Naive thymus-derived CD8-positive, alpha-beta T cell (primary cell): ENCODE data around the gene NCAPH2. TPM values are rescaled to one million over a fixed set of nuclear protein-coding genes. Genes with fewer than 3 reads are reported as not detected.

Source experiments
- ATAC-seq, 2 donors: fragments of 150-1000 bp; cut with Tn5 transposase in 1 of 2; sonication (Bioruptor Pico), chemical (Tn5 transposase) in 1 of 2; 1 replicate in 1 of 2; 2 replicates in 1 of 2; pipeline ENCODE4 v1.10.0; 2021; ENCODE audit warnings: mild to moderate bottlenecking in 2 of 2, moderate library complexity in 2 of 2
- POLR2A ChIA-PET: fragments of 350-600 bp; sonication (Branson Sonifier 250); formaldehyde crosslinking; loops from one replicate; lab custom pipeline; 2021; ENCODE audit warnings: antibody characterized with exemption; lab: Charles Lee
- DNase-seq, 10 donors: peaks; one replicate each; pipeline versions ENCODE4 v3.0.0 to v3.0.0-alpha.2; 2020 to 2022
- H3K27ac Mint-ChIP-seq, 10 donors: one replicate each; pipeline ENCODE4 v1.8.0; 2020 to 2022; ENCODE audit warnings: mild to moderate bottlenecking in 10 of 10, mixed read lengths in 10 of 10, moderate library complexity in 4 of 10, inconsistent platforms in 1 of 10
- H3K27me3 Mint-ChIP-seq, 5 donors: one replicate each; pipeline ENCODE4 v1.8.0; 2021 to 2022; ENCODE audit warnings: mixed read lengths in 5 of 5
- H3K36me3 Mint-ChIP-seq, 3 donors: one replicate each; pipeline ENCODE4 v1.8.0; 2020 to 2022; ENCODE audit warnings: mixed read lengths in 3 of 3, mild to moderate bottlenecking in 2 of 3, inconsistent platforms in 1 of 3
- H3K4me1 Mint-ChIP-seq, 4 donors: one replicate each; pipeline ENCODE4 v1.8.0; 2021 to 2022; ENCODE audit warnings: mixed read lengths in 4 of 4
- H3K4me3 Mint-ChIP-seq, 10 donors: one replicate each; pipeline ENCODE4 v1.8.0; 2020 to 2022; ENCODE audit warnings: mild to moderate bottlenecking in 10 of 10, mixed read lengths in 10 of 10, moderate library complexity in 6 of 10, inconsistent platforms in 1 of 10
- H3K9me3 Mint-ChIP-seq, 9 donors: one replicate each; pipeline ENCODE4 v1.8.0; 2020 to 2022; ENCODE audit warnings: mixed read lengths in 9 of 9, mild to moderate bottlenecking in 3 of 9, inconsistent platforms in 1 of 9, moderate library complexity in 1 of 9
- polyA plus RNA-seq, 3 donors: library from polyadenylated mRNA; unstranded; fragments of 300-500 nt; fragmentation: Illumina TruSeq; gene quantifications; one replicate each; pipeline ENCODE4 v1.2.3, GENCODE V29; 2021
- total RNA-seq, 8 experiments: library from RNA in 2 of 8; stranded (reverse) in 2 of 8; gene quantifications; one replicate each; pipeline ENCODE4 v1.2.3 and lab custom pipeline; 2021 to 2026

The NCAPH2 gene
- total and polyA plus RNA-seq, 5 experiments from 2014 or later, result 34.8 to 81.9 (median 41.5) TPM

DNA sequence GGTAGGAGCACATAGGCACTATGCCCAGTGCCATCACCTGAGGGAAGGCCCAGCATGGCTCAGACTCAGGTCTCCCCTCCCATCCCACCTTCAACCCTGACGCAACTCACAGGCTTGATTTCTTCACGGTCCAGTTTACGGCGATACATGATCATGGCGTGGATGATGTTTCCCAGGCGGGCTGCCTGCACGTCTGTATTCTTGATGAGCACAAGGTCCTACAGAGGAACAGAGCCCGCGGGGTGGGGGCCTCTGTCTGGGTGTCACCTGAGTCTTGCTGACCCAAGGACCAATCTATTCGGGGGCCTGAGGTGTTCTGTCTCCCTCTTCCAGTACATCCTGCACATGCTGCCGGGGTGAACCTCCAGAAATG is 66.3 kb downstream of the NCAPH2 start:
- no peaks in the 10 kb centered on the region for H3K9me3 Mint-ChIP-seq
- H3K27ac Mint-ChIP-seq, result no peak overlapping the region
- no peak overlapping the region for H3K4me3 Mint-ChIP-seq
- peaks cover 3 to 15% (median 11%) of the 10 kb centered on the region in 4 donors for H3K4me1 Mint-ChIP-seq
- no peak for DNase-seq
- ATAC-seq, result no peak
- H3K27me3 Mint-ChIP-seq, result no peaks in the 10 kb centered on the region
- POLR2A ChIA-PET, result interaction anchor here (1.2 to 2.3 kb wide), 2 partner anchors 26 to 47 kb away, joined by 3 to 5 read pairs; no protein-coding TSS in a partner anchor
- H3K36me3 Mint-ChIP-seq, result peaks cover 0 to 19% (median 11%) of the 10 kb centered on the region in 3 donors

Other genes starting within 250 kb of the NCAPH2 start
- 1 to 10 TPM; 2.1 to 2.9 TPM for gene MAPK12, start 246.5 kb upstream of the NCAPH2 start, total RNA-seq
- under 1 TPM in 2 of 3 donors, not detected in 1; 0.02 to 0.03 TPM for gene MAPK12, start 246.5 kb upstream of the NCAPH2 start, polyA plus RNA-seq
- gene MAPK11, start 237.8 kb upstream of the NCAPH2 start, total RNA-seq, result 1 to 10 TPM in 1 of 2 experiments, under 1 TPM in 1; 0.86 to 1.2 TPM
- under 1 TPM; 0.13 to 0.24 (median 0.16) TPM for gene MAPK11, start 237.8 kb upstream of the NCAPH2 start, polyA plus RNA-seq
- gene PLXNB2, start 200.6 kb upstream of the NCAPH2 start, total RNA-seq, result 10 to 100 TPM; 14.3 to 16.7 TPM
- 1 to 10 TPM in 2 of 3 donors, under 1 TPM in 1; 0.72 to 4.1 (median 1.1) TPM for gene PLXNB2, start 200.6 kb upstream of the NCAPH2 start, polyA plus RNA-seq
- gene DENND6B, start 181.2 kb upstream of the NCAPH2 start, total RNA-seq, result 1 to 10 TPM; 7.0 to 9.1 TPM
- 1 to 10 TPM in 2 of 3 donors, under 1 TPM in 1; 0.53 to 1.1 (median 1.0) TPM for gene DENND6B, start 181.2 kb upstream of the NCAPH2 start, polyA plus RNA-seq
- gene PPP6R2, start 164.9 kb upstream of the NCAPH2 start, total RNA-seq, result 100 to 1,000 TPM in 1 of 2 experiments, 10 to 100 TPM in 1; 93.3 to 104 TPM
- gene PPP6R2, start 164.9 kb upstream of the NCAPH2 start, polyA plus RNA-seq, result 10 to 100 TPM; 13.3 to 29.1 (median 17.0) TPM
- 100 to 1,000 TPM; 221 to 222 TPM for gene SBF1, start 33.2 kb upstream of the NCAPH2 start, total RNA-seq
- 10 to 100 TPM; 17.1 to 37.4 (median 17.6) TPM for gene SBF1, start 33.2 kb upstream of the NCAPH2 start, polyA plus RNA-seq
- gene ADM2, start 26.7 kb upstream of the NCAPH2 start, total RNA-seq, result 1 to 10 TPM; 7.7 to 8.2 TPM
- gene ADM2, start 26.7 kb upstream of the NCAPH2 start, polyA plus RNA-seq, result under 1 TPM; 0.08 to 0.52 (median 0.21) TPM
- gene MIOX, start 21.4 kb upstream of the NCAPH2 start, total RNA-seq, result under 1 TPM in 1 of 2 experiments, not detected in 1; 0.52 TPM
- under 1 TPM in 1 of 3 donors, not detected in 2; 0.39 TPM for gene MIOX, start 21.4 kb upstream of the NCAPH2 start, polyA plus RNA-seq
- gene LMF2, start 522 bp upstream of the NCAPH2 start, total RNA-seq, result 100 to 1,000 TPM; 120 to 128 TPM
- 10 to 100 TPM; 15.1 to 19.6 (median 17.6) TPM for gene LMF2, start 522 bp upstream of the NCAPH2 start, polyA plus RNA-seq
- 1 to 10 TPM in 1 of 2 experiments, not detected in 1; 2.7 TPM for gene SCO2, start 17.4 kb downstream of the NCAPH2 start, total RNA-seq
- 1 to 10 TPM; 4.0 to 8.3 (median 6.8) TPM for gene SCO2, start 17.4 kb downstream of the NCAPH2 start, polyA plus RNA-seq
- 1 to 10 TPM; 2.1 to 3.4 TPM for gene TYMP, start 21.8 kb downstream of the NCAPH2 start, total RNA-seq
- 1 to 10 TPM; 1.9 to 5.5 (median 3.1) TPM for gene TYMP, start 21.8 kb downstream of the NCAPH2 start, polyA plus RNA-seq
- gene KLHDC7B, start 37.7 kb downstream of the NCAPH2 start, total RNA-seq, result 1 to 10 TPM; 5.7 to 6.2 TPM
- gene KLHDC7B, start 37.7 kb downstream of the NCAPH2 start, polyA plus RNA-seq, result 1 to 10 TPM; 5.3 to 7.9 (median 6.5) TPM
- gene SYCE3, start 54.7 kb downstream of the NCAPH2 start, total RNA-seq, result not detected
- gene SYCE3, start 54.7 kb downstream of the NCAPH2 start, polyA plus RNA-seq, result not detected
- gene CPT1B, start 70.2 kb downstream of the NCAPH2 start, total RNA-seq, result 10 to 100 TPM; 94.7 to 97.5 TPM
- 1 to 10 TPM in 1 of 3 donors, under 1 TPM in 1, not detected in 1; 0.23 to 1.3 TPM for gene CPT1B, start 70.2 kb downstream of the NCAPH2 start, polyA plus RNA-seq
- 100 to 1,000 TPM; 205 to 215 TPM for gene CHKB, start 74.6 kb downstream of the NCAPH2 start, total RNA-seq
- 10 to 100 TPM; 23.0 to 26.9 (median 25.1) TPM for gene CHKB, start 74.6 kb downstream of the NCAPH2 start, polyA plus RNA-seq
- under 1 TPM; 0.22 to 0.62 TPM for gene MAPK8IP2, start 92.6 kb downstream of the NCAPH2 start, total RNA-seq
- gene MAPK8IP2, start 92.6 kb downstream of the NCAPH2 start, polyA plus RNA-seq, result not detected
- gene ARSA, start 119.9 kb downstream of the NCAPH2 start, total RNA-seq, result 10 to 100 TPM; 88.4 to 88.9 TPM
- 1 to 10 TPM; 7.2 to 9.3 (median 7.3) TPM for gene ARSA, start 119.9 kb downstream of the NCAPH2 start, polyA plus RNA-seq
- under 1 TPM in 1 of 2 experiments, not detected in 1; 0.05 TPM for gene SHANK3, start 164.6 kb downstream of the NCAPH2 start, total RNA-seq
- gene SHANK3, start 164.6 kb downstream of the NCAPH2 start, polyA plus RNA-seq, result not detected
- not detected for gene ACR, start 230.0 kb downstream of the NCAPH2 start, total RNA-seq
- not detected for gene ACR, start 230.0 kb downstream of the NCAPH2 start, polyA plus RNA-seq